H9 (cell line): Measurements from ENCODE around the gene GRHPR. TPM values are rescaled to one million over a fixed set of nuclear protein-coding genes. Genes with fewer than 3 reads are reported as not detected.

Source experiments
- DNase-seq: peaks from one replicate; pipeline ENCODE4 v3.0.0-alpha.2; 2017
- H2AFZ ChIP-seq: one replicate; pipeline ENCODE4 v1.6.1; 2013; ENCODE audit warnings: mild to moderate bottlenecking, low read length, control low read depth, moderate library complexity
- H2AK5ac ChIP-seq: 2 replicates; pipeline ENCODE4 v1.6.1; 2013; ENCODE audit warnings: low read length, control low read depth, mixed read lengths; ENCODE audit not compliant: insufficient read length
- H2BK120ac ChIP-seq: one replicate; pipeline ENCODE4 v1.6.1; 2013; ENCODE audit warnings: low read depth, mild to moderate bottlenecking, low read length, control low read depth, inconsistent platforms; ENCODE audit not compliant: poor library complexity, severe bottlenecking
- H2BK12ac ChIP-seq: 2 replicates; pipeline ENCODE4 v1.6.1; 2013; ENCODE audit warnings: low read length, control low read depth, mixed read lengths, low read depth; ENCODE audit not compliant: insufficient read length
- H2BK15ac ChIP-seq: 2 replicates; pipeline ENCODE4 v1.6.1; 2013; ENCODE audit warnings: low read depth, low read length, control low read depth
- H2BK20ac ChIP-seq: one replicate; pipeline ENCODE4 v1.6.1; 2013; ENCODE audit warnings: low read depth, mild to moderate bottlenecking, low read length, control low read depth, inconsistent platforms; ENCODE audit not compliant: poor library complexity, severe bottlenecking
- H2BK5ac ChIP-seq: 2 replicates; pipeline ENCODE4 v1.6.1; 2013; ENCODE audit warnings: low read length, control low read depth, mixed read lengths; ENCODE audit not compliant: insufficient read length
- H3K14ac ChIP-seq: 2 replicates; pipeline ENCODE4 v1.6.1; 2013; ENCODE audit warnings: low read length, control low read depth; ENCODE audit not compliant: insufficient read depth
- H3K18ac ChIP-seq: 2 replicates; pipeline ENCODE4 v1.6.1; 2013; ENCODE audit warnings: low read depth, mild to moderate bottlenecking, mixed read lengths, low read length, control low read depth; ENCODE audit not compliant: insufficient read length
- H3K23ac ChIP-seq: 2 replicates; pipeline ENCODE4 v1.6.1; 2013; ENCODE audit warnings: low read length, control low read depth, mixed read lengths, low read depth; ENCODE audit not compliant: insufficient read length
- H3K23me2 ChIP-seq: 2 replicates; pipeline ENCODE4 v1.6.1; 2013; ENCODE audit warnings: low read depth, mild to moderate bottlenecking, mixed read lengths, low read length, control low read depth; ENCODE audit not compliant: insufficient read length, poor library complexity, severe bottlenecking
- H3K27ac ChIP-seq: 2 replicates; pipeline ENCODE4 v1.5.1; 2013; ENCODE audit warnings: low read length, control low read depth, mixed read lengths, low read depth; ENCODE audit not compliant: insufficient read length
- H3K27me3 ChIP-seq: 2 replicates; pipeline ENCODE4 v1.6.1; 2013; ENCODE audit warnings: low read length, control low read depth, inconsistent platforms; ENCODE audit not compliant: insufficient read depth
- H3K4ac ChIP-seq: 2 replicates; pipeline ENCODE4 v1.6.1; 2013; ENCODE audit warnings: low read depth, mild to moderate bottlenecking, control low read depth, inconsistent platforms, low read length, moderate library complexity
- H3K4me1 ChIP-seq: 2 replicates; pipeline ENCODE4 v1.6.1; 2013; ENCODE audit warnings: low read length, control low read depth, inconsistent platforms; ENCODE audit not compliant: insufficient read depth
- H3K4me2 ChIP-seq: 2 replicates; pipeline ENCODE4 v1.6.1; 2013; ENCODE audit warnings: low read length, control low read depth, mixed read lengths; ENCODE audit not compliant: insufficient read length, insufficient read depth
- H3K56ac ChIP-seq: 2 replicates; pipeline ENCODE4 v1.6.1; 2013; ENCODE audit warnings: low read depth, mild to moderate bottlenecking, mixed read lengths, low read length, control low read depth; ENCODE audit not compliant: insufficient read length
- H3K79me1 ChIP-seq: 2 replicates; pipeline ENCODE4 v1.6.1; 2013; ENCODE audit warnings: low read depth, mild to moderate bottlenecking, moderate library complexity, low read length, control low read depth, inconsistent platforms; ENCODE audit not compliant: insufficient read depth, poor library complexity, severe bottlenecking
- H3K79me2 ChIP-seq: 2 replicates; pipeline ENCODE4 v1.6.1; 2013; ENCODE audit warnings: low read length, control low read depth, inconsistent platforms; ENCODE audit not compliant: insufficient read depth
- H3K9ac ChIP-seq: 2 replicates; pipeline ENCODE4 v1.6.1; 2013; ENCODE audit warnings: low read length, control low read depth, mixed read lengths; ENCODE audit not compliant: insufficient read length; ENCODE audit errors: extremely low read depth
- H3K9me3 ChIP-seq: one replicate; pipeline ENCODE4 v1.6.1; 2013; ENCODE audit warnings: low read depth, low read length, inconsistent platforms; ENCODE audit not compliant: control insufficient read depth
- H3T11ph ChIP-seq: one replicate; pipeline ENCODE4 v1.6.1; 2013; ENCODE audit warnings: mild to moderate bottlenecking, low read length, control low read depth, inconsistent platforms
- H4K20me1 ChIP-seq: one replicate; pipeline ENCODE4 v1.6.1; 2013; ENCODE audit not compliant: control insufficient read depth, insufficient read length, insufficient read depth
- H4K5ac ChIP-seq: 2 replicates; pipeline ENCODE4 v1.6.1; 2013; ENCODE audit warnings: low read depth, mild to moderate bottlenecking, mixed read lengths, low read length, control low read depth; ENCODE audit not compliant: insufficient read length
- H4K8ac ChIP-seq: replicated peaks from 2 replicates; pipeline ENCODE4 v1.6.1; 2013; ENCODE audit warnings: low read length, control low read depth, mixed read lengths, low read depth; ENCODE audit not compliant: insufficient read length
- H4K91ac ChIP-seq: 2 replicates; pipeline ENCODE4 v1.6.1; 2013; ENCODE audit warnings: low read depth, mild to moderate bottlenecking, moderate library complexity, mixed read lengths, low read length, control low read depth; ENCODE audit not compliant: insufficient read length
- H3K27ac Mint-ChIP-seq, 3 experiments: 2 replicates in 2 of 3; 3 replicates in 1 of 3; pipeline ENCODE4 v1.8.0; 2020 to 2021; ENCODE audit warnings: mixed read lengths in 3 of 3, mild to moderate bottlenecking in 1 of 3, moderate library complexity in 1 of 3
- H3K27me3 Mint-ChIP-seq: 2 replicates; pipeline ENCODE4 v1.8.0; 2021; ENCODE audit warnings: low read depth, mild to moderate bottlenecking, moderate library complexity, mixed read lengths
- H3K36me3 Mint-ChIP-seq, 3 experiments: 2 replicates in 2 of 3; 3 replicates in 1 of 3; pipeline ENCODE4 v1.8.0; 2020 to 2021; ENCODE audit warnings: low read depth in 3 of 3, mixed read lengths in 3 of 3; ENCODE audit not compliant: insufficient read depth in 1 of 3
- H3K4me1 Mint-ChIP-seq, 2 experiments: 2 replicates each; pipeline ENCODE4 v1.8.0; 2020; ENCODE audit warnings: mixed read lengths in 2 of 2
- H3K4me3 Mint-ChIP-seq, 2 experiments: 2 replicates in 1 of 2; 3 replicates in 1 of 2; pipeline ENCODE4 v1.8.0; 2020 to 2021; ENCODE audit warnings: mild to moderate bottlenecking in 2 of 2, mixed read lengths in 2 of 2, moderate library complexity in 1 of 2
- H3K9me3 Mint-ChIP-seq, 2 experiments: 2 replicates in 1 of 2; 3 replicates in 1 of 2; pipeline ENCODE4 v1.8.0; 2020; ENCODE audit warnings: mild to moderate bottlenecking in 2 of 2, mixed read lengths in 2 of 2, moderate library complexity in 1 of 2
- WGBS: extraction: QIAGEN DNeasy Blood & Tissue Kit; methylation state at CpG from one replicate; pipeline ENCODE4 v1.1.7; 2013; ENCODE audit warnings: missing lambda C conversion rate, low lambda C conversion rate, mixed read lengths; ENCODE audit not compliant: insufficient read length; ENCODE audit errors: extremely low coverage; 5-methylcytosine and 5-hydroxymethylcytosine counted together
- total RNA-seq: library from RNA; stranded (reverse); gene quantifications from 2 replicates; pipeline ENCODE4 v1.2.1, GENCODE V29; 2021
- TF ChIP-seq, protein P1 (sequence below): fragments of 200-600 bp; sonication (generic); conservative IDR thresholded peaks from 3 replicates; pipeline ENCODE4 v1.8.0; 2021; ENCODE audit warnings: antibody characterized with exemption, mild to moderate bottlenecking

The GRHPR gene
- total RNA-seq, 1 experiment from 2014 or later = 97.9 TPM

DNA sequence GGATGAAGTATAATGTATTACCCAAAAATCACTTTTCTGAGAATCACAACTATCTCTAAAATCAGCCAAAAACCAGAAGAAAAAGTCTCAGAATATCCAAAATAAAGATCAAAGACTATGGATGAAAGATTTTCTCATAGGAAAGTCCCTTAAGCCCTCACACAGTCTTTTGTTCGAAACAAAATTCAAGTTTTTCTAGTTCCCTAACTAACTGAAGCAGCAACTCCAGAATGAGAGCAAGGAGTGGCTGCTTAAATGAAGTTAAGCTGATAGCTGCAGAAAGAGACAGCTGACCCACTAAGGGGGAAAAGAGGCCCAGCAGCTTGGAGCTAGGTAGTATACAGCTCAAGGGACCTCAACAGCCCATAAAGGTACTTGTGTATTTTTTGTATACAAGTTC is 34.3 kb downstream of the GRHPR start:
- TF ChIP-seq, protein P1, sequence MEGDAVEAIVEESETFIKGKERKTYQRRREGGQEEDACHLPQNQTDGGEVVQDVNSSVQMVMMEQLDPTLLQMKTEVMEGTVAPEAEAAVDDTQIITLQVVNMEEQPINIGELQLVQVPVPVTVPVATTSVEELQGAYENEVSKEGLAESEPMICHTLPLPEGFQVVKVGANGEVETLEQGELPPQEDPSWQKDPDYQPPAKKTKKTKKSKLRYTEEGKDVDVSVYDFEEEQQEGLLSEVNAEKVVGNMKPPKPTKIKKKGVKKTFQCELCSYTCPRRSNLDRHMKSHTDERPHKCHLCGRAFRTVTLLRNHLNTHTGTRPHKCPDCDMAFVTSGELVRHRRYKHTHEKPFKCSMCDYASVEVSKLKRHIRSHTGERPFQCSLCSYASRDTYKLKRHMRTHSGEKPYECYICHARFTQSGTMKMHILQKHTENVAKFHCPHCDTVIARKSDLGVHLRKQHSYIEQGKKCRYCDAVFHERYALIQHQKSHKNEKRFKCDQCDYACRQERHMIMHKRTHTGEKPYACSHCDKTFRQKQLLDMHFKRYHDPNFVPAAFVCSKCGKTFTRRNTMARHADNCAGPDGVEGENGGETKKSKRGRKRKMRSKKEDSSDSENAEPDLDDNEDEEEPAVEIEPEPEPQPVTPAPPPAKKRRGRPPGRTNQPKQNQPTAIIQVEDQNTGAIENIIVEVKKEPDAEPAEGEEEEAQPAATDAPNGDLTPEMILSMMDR = no peak
- Histone ChIP-seq H2BK12ac (no peak overlapping the region), H3T11ph (no peak overlapping the region), H3K9ac (no peak overlapping the region), H3K4me1 (no peaks in the 10 kb centered on the region), H3K23me2 (no peaks in the 10 kb centered on the region), H3K79me1 (peaks cover 6% of the 10 kb centered on the region), H3K79me2 (peaks cover 34% of the 10 kb centered on the region), H3K4me2 (no peak overlapping the region), H2BK15ac (no peak overlapping the region), H2BK120ac (no peak overlapping the region), H3K18ac (no peak overlapping the region), H4K20me1 (no peaks in the 10 kb centered on the region), H3K27me3 (no peaks in the 10 kb centered on the region), H2BK5ac (no peak overlapping the region), H3K23ac (no peak overlapping the region), H3K9me3 (no peaks in the 10 kb centered on the region), H4K91ac (no peak overlapping the region), H3K14ac (no peak overlapping the region), H4K8ac (no peak overlapping the region), H2AFZ (no peak overlapping the region), H2BK20ac (no peak overlapping the region), H3K27ac (no peak overlapping the region), H2AK5ac (no peak overlapping the region), H3K56ac (no peak overlapping the region), H3K4ac (no peak overlapping the region), H4K5ac (no peak overlapping the region)
- Mint-ChIP-seq H3K4me3 (no peak overlapping the region), H3K4me1 (peaks cover 24 to 26% of the 10 kb centered on the region in 2 experiments), H3K27me3 (0 out of 2 replicates have a peak, but pooled peaks cover 2% of the 10 kb centered on the region), H3K9me3 (peaks cover 3 to 9% of the 10 kb centered on the region in 2 experiments; a peak in 3 of 5 replicates), H3K27ac (no peak overlapping the region), H3K36me3 (peaks cover 17 to 27% (median 22%) of the 10 kb centered on the region in 3 experiments)
- no peak for DNase-seq
- no CpG with 5 or more reads among the region's 1 CpG for WGBS
